H9 (cell line): ENCODE data around the gene STX7. TPM values are rescaled to one million over a fixed set of nuclear protein-coding genes. Genes with fewer than 3 reads are reported as not detected.
A peak's percentile ranks its signal among the peaks of the same experiment; 100 is the strongest.

ENCODE experiments used
- DNase-seq: peaks from one replicate; pipeline ENCODE4 v3.0.0-alpha.2; 2017
- H2AFZ ChIP-seq: one replicate; pipeline ENCODE4 v1.6.1; 2013; ENCODE audit warnings: mild to moderate bottlenecking, low read length, control low read depth, moderate library complexity
- H2AK5ac ChIP-seq: 2 replicates; pipeline ENCODE4 v1.6.1; 2013; ENCODE audit warnings: low read length, control low read depth, mixed read lengths; ENCODE audit not compliant: insufficient read length
- H2BK120ac ChIP-seq: one replicate; pipeline ENCODE4 v1.6.1; 2013; ENCODE audit warnings: low read depth, mild to moderate bottlenecking, low read length, control low read depth, inconsistent platforms; ENCODE audit not compliant: poor library complexity, severe bottlenecking
- H2BK12ac ChIP-seq: 2 replicates; pipeline ENCODE4 v1.6.1; 2013; ENCODE audit warnings: low read length, control low read depth, mixed read lengths, low read depth; ENCODE audit not compliant: insufficient read length
- H2BK15ac ChIP-seq: 2 replicates; pipeline ENCODE4 v1.6.1; 2013; ENCODE audit warnings: low read depth, low read length, control low read depth
- H2BK20ac ChIP-seq: one replicate; pipeline ENCODE4 v1.6.1; 2013; ENCODE audit warnings: low read depth, mild to moderate bottlenecking, low read length, control low read depth, inconsistent platforms; ENCODE audit not compliant: poor library complexity, severe bottlenecking
- H2BK5ac ChIP-seq: 2 replicates; pipeline ENCODE4 v1.6.1; 2013; ENCODE audit warnings: low read length, control low read depth, mixed read lengths; ENCODE audit not compliant: insufficient read length
- H3K14ac ChIP-seq: 2 replicates; pipeline ENCODE4 v1.6.1; 2013; ENCODE audit warnings: low read length, control low read depth; ENCODE audit not compliant: insufficient read depth
- H3K18ac ChIP-seq: 2 replicates; pipeline ENCODE4 v1.6.1; 2013; ENCODE audit warnings: low read depth, mild to moderate bottlenecking, mixed read lengths, low read length, control low read depth; ENCODE audit not compliant: insufficient read length
- H3K23ac ChIP-seq: 2 replicates; pipeline ENCODE4 v1.6.1; 2013; ENCODE audit warnings: low read length, control low read depth, mixed read lengths, low read depth; ENCODE audit not compliant: insufficient read length
- H3K23me2 ChIP-seq: 2 replicates; pipeline ENCODE4 v1.6.1; 2013; ENCODE audit warnings: low read depth, mild to moderate bottlenecking, mixed read lengths, low read length, control low read depth; ENCODE audit not compliant: insufficient read length, poor library complexity, severe bottlenecking
- H3K27ac ChIP-seq: 2 replicates; pipeline ENCODE4 v1.5.1; 2013; ENCODE audit warnings: low read length, control low read depth, mixed read lengths, low read depth; ENCODE audit not compliant: insufficient read length
- H3K27me3 ChIP-seq: 2 replicates; pipeline ENCODE4 v1.6.1; 2013; ENCODE audit warnings: low read length, control low read depth, inconsistent platforms; ENCODE audit not compliant: insufficient read depth
- H3K4ac ChIP-seq: 2 replicates; pipeline ENCODE4 v1.6.1; 2013; ENCODE audit warnings: low read depth, mild to moderate bottlenecking, control low read depth, inconsistent platforms, low read length, moderate library complexity
- H3K4me1 ChIP-seq: 2 replicates; pipeline ENCODE4 v1.6.1; 2013; ENCODE audit warnings: low read length, control low read depth, inconsistent platforms; ENCODE audit not compliant: insufficient read depth
- H3K4me2 ChIP-seq: 2 replicates; pipeline ENCODE4 v1.6.1; 2013; ENCODE audit warnings: low read length, control low read depth, mixed read lengths; ENCODE audit not compliant: insufficient read length, insufficient read depth
- H3K56ac ChIP-seq: 2 replicates; pipeline ENCODE4 v1.6.1; 2013; ENCODE audit warnings: low read depth, mild to moderate bottlenecking, mixed read lengths, low read length, control low read depth; ENCODE audit not compliant: insufficient read length
- H3K79me1 ChIP-seq: 2 replicates; pipeline ENCODE4 v1.6.1; 2013; ENCODE audit warnings: low read depth, mild to moderate bottlenecking, moderate library complexity, low read length, control low read depth, inconsistent platforms; ENCODE audit not compliant: insufficient read depth, poor library complexity, severe bottlenecking
- H3K79me2 ChIP-seq: 2 replicates; pipeline ENCODE4 v1.6.1; 2013; ENCODE audit warnings: low read length, control low read depth, inconsistent platforms; ENCODE audit not compliant: insufficient read depth
- H3K9ac ChIP-seq: 2 replicates; pipeline ENCODE4 v1.6.1; 2013; ENCODE audit warnings: low read length, control low read depth, mixed read lengths; ENCODE audit not compliant: insufficient read length; ENCODE audit errors: extremely low read depth
- H3K9me3 ChIP-seq: one replicate; pipeline ENCODE4 v1.6.1; 2013; ENCODE audit warnings: low read depth, low read length, inconsistent platforms; ENCODE audit not compliant: control insufficient read depth
- H3T11ph ChIP-seq: one replicate; pipeline ENCODE4 v1.6.1; 2013; ENCODE audit warnings: mild to moderate bottlenecking, low read length, control low read depth, inconsistent platforms
- H4K20me1 ChIP-seq: one replicate; pipeline ENCODE4 v1.6.1; 2013; ENCODE audit not compliant: control insufficient read depth, insufficient read length, insufficient read depth
- H4K5ac ChIP-seq: 2 replicates; pipeline ENCODE4 v1.6.1; 2013; ENCODE audit warnings: low read depth, mild to moderate bottlenecking, mixed read lengths, low read length, control low read depth; ENCODE audit not compliant: insufficient read length
- H4K8ac ChIP-seq: replicated peaks from 2 replicates; pipeline ENCODE4 v1.6.1; 2013; ENCODE audit warnings: low read length, control low read depth, mixed read lengths, low read depth; ENCODE audit not compliant: insufficient read length
- H4K91ac ChIP-seq: 2 replicates; pipeline ENCODE4 v1.6.1; 2013; ENCODE audit warnings: low read depth, mild to moderate bottlenecking, moderate library complexity, mixed read lengths, low read length, control low read depth; ENCODE audit not compliant: insufficient read length
- H3K27ac Mint-ChIP-seq, 3 experiments: 2 replicates in 2 of 3; 3 replicates in 1 of 3; pipeline ENCODE4 v1.8.0; 2020 to 2021; ENCODE audit warnings: mixed read lengths in 3 of 3, mild to moderate bottlenecking in 1 of 3, moderate library complexity in 1 of 3
- H3K27me3 Mint-ChIP-seq: 2 replicates; pipeline ENCODE4 v1.8.0; 2021; ENCODE audit warnings: low read depth, mild to moderate bottlenecking, moderate library complexity, mixed read lengths
- H3K36me3 Mint-ChIP-seq, 3 experiments: 2 replicates in 2 of 3; 3 replicates in 1 of 3; pipeline ENCODE4 v1.8.0; 2020 to 2021; ENCODE audit warnings: low read depth in 3 of 3, mixed read lengths in 3 of 3; ENCODE audit not compliant: insufficient read depth in 1 of 3
- H3K4me1 Mint-ChIP-seq, 2 experiments: 2 replicates each; pipeline ENCODE4 v1.8.0; 2020; ENCODE audit warnings: mixed read lengths in 2 of 2
- H3K4me3 Mint-ChIP-seq, 2 experiments: 2 replicates in 1 of 2; 3 replicates in 1 of 2; pipeline ENCODE4 v1.8.0; 2020 to 2021; ENCODE audit warnings: mild to moderate bottlenecking in 2 of 2, mixed read lengths in 2 of 2, moderate library complexity in 1 of 2
- H3K9me3 Mint-ChIP-seq, 2 experiments: 2 replicates in 1 of 2; 3 replicates in 1 of 2; pipeline ENCODE4 v1.8.0; 2020; ENCODE audit warnings: mild to moderate bottlenecking in 2 of 2, mixed read lengths in 2 of 2, moderate library complexity in 1 of 2
- CTCF ChIP-seq: fragments of 200-600 bp; sonication (generic); conservative IDR thresholded peaks from 3 replicates; pipeline ENCODE4 v1.8.0; 2021; ENCODE audit warnings: antibody characterized with exemption, mild to moderate bottlenecking
- WGBS: extraction: QIAGEN DNeasy Blood & Tissue Kit; methylation state at CpG from one replicate; pipeline ENCODE4 v1.1.7; 2013; ENCODE audit warnings: missing lambda C conversion rate, low lambda C conversion rate, mixed read lengths; ENCODE audit not compliant: insufficient read length; ENCODE audit errors: extremely low coverage; 5-methylcytosine and 5-hydroxymethylcytosine counted together
- total RNA-seq: library from RNA; stranded (reverse); gene quantifications from 2 replicates; pipeline ENCODE4 v1.2.1, GENCODE V29; 2021

Gene STX7
- total RNA-seq, 1 experiment from 2014 or later, result 30.0 TPM

GRCh38 chr6:132490024-132490423 lies 22.9 kb downstream of the STX7 start:
- WGBS, result no CpG with 5 or more reads among the region's 6 CpGs
- peaks cover 10% of the 10 kb centered on the region for H3K4me1 ChIP-seq
- no peak overlapping the region for H4K91ac ChIP-seq
- H3K27ac ChIP-seq, result no peak overlapping the region
- no peak overlapping the region for H3K56ac ChIP-seq
- no peaks in the 10 kb centered on the region for H3K79me1 ChIP-seq
- H3K27me3 Mint-ChIP-seq, result no peaks in the 10 kb centered on the region
- no peak for DNase-seq
- no peaks in the 10 kb centered on the region for H3K23me2 ChIP-seq
- H4K5ac ChIP-seq, result no peak overlapping the region
- no peak overlapping the region for H3K4ac ChIP-seq
- H4K20me1 ChIP-seq, result no peaks in the 10 kb centered on the region
- no peak for TF ChIP-seq CTCF
- H3K27ac Mint-ChIP-seq, result peak overlapping the region in 1 of 3 experiments; percentile 65; a peak in 2 of 7 replicates
- H3K18ac ChIP-seq, result no peak overlapping the region
- H3K9me3 ChIP-seq, result no peaks in the 10 kb centered on the region
- peaks cover 0 to 2% of the 10 kb centered on the region in 2 experiments; a peak in 2 of 5 replicates for H3K9me3 Mint-ChIP-seq
- peaks cover 4 to 16% (median 15%) of the 10 kb centered on the region in 3 experiments; a peak in 6 of 7 replicates for H3K36me3 Mint-ChIP-seq
- no peak overlapping the region for H2AFZ ChIP-seq
- no peaks in the 10 kb centered on the region for H3K27me3 ChIP-seq
- H3K4me1 Mint-ChIP-seq, result no peaks in the 10 kb centered on the region; a peak in 1 of 4 replicates
- H2BK20ac ChIP-seq, result no peak overlapping the region
- H3K14ac ChIP-seq, result no peak overlapping the region
- no peak overlapping the region for H2BK120ac ChIP-seq
- no peaks in the 10 kb centered on the region; the same call in 1 of the 2 replicates for H3K79me2 ChIP-seq
- no peak overlapping the region for H2AK5ac ChIP-seq
- no peak overlapping the region for H3T11ph ChIP-seq
- H3K4me2 ChIP-seq, result no peak overlapping the region
- no peak overlapping the region for H3K23ac ChIP-seq
- H2BK15ac ChIP-seq, result no peak overlapping the region
- H2BK5ac ChIP-seq, result no peak overlapping the region
- H4K8ac ChIP-seq, result no peak overlapping the region
- H3K9ac ChIP-seq, result no peak overlapping the region
- H3K4me3 Mint-ChIP-seq, result no peak overlapping the region
- no peak overlapping the region for H2BK12ac ChIP-seq
